Astrocyte (in vitro differentiated cells and primary cell): ENCODE results near the gene C22orf39. TPM values are rescaled to one million over a fixed set of nuclear protein-coding genes. Genes with fewer than 3 reads are reported as not detected.

Experiments
- DNase-seq: peaks from one replicate; pipeline ENCODE4 v3.0.0-alpha.2; 2010; ENCODE audit warnings: low read depth
- FAIRE-seq: peaks from 2 replicates; lab custom pipeline; 2011; peaks lifted over from hg19 to GRCh38; lab: Jason Lieb, UNC
- H2AFZ ChIP-seq: 2 replicates; pipeline ENCODE4 v1.6.0; 2012; ENCODE audit warnings: low read depth, low read length, inconsistent platforms
- H3K27ac ChIP-seq: 2 replicates; pipeline ENCODE4 v1.5.1; 2011; ENCODE audit warnings: low read depth, low read length, inconsistent platforms
- H3K27me3 ChIP-seq: 2 replicates; pipeline ENCODE4 v1.6.0; 2011; ENCODE audit warnings: low read length, inconsistent platforms; ENCODE audit not compliant: insufficient read depth
- H3K36me3 ChIP-seq: 2 replicates; pipeline ENCODE4 v1.5.1; 2011; ENCODE audit warnings: low read length, inconsistent platforms; ENCODE audit not compliant: insufficient read depth
- H3K4me1 ChIP-seq: 2 replicates; pipeline ENCODE4 v1.5.1; 2011; ENCODE audit warnings: low read length, inconsistent platforms; ENCODE audit not compliant: insufficient read depth
- H3K4me2 ChIP-seq: 2 replicates; pipeline ENCODE4 v1.6.0; 2012; ENCODE audit warnings: low read length, inconsistent platforms
- H3K4me3 ChIP-seq: 2 replicates; pipeline ENCODE4 v1.5.1; 2011; ENCODE audit warnings: low read depth, mild to moderate bottlenecking, low read length, inconsistent platforms; ENCODE audit not compliant: insufficient read depth
- H3K79me2 ChIP-seq: 2 replicates; pipeline ENCODE4 v1.6.0; 2012; ENCODE audit warnings: mild to moderate bottlenecking, low read length, inconsistent platforms; ENCODE audit not compliant: insufficient read depth
- H3K9ac ChIP-seq: 2 replicates; pipeline ENCODE4 v1.6.0; 2012; ENCODE audit warnings: mild to moderate bottlenecking, low read length, inconsistent platforms
- H3K9me3 ChIP-seq: 2 replicates; pipeline ENCODE4 v1.5.1; 2012; ENCODE audit warnings: low read depth, mild to moderate bottlenecking, low read length, inconsistent platforms; ENCODE audit not compliant: insufficient read depth
- H4K20me1 ChIP-seq: 2 replicates; pipeline ENCODE4 v1.6.0; 2012; ENCODE audit warnings: low read length, inconsistent platforms; ENCODE audit not compliant: insufficient read depth
- H3K27ac Mint-ChIP-seq: one replicate; pipeline ENCODE4 v1.8.0; 2021; ENCODE audit warnings: mild to moderate bottlenecking, mixed read lengths; ENCODE audit not compliant: unreplicated experiment
- H3K27me3 Mint-ChIP-seq: one replicate; pipeline ENCODE4 v1.8.0; 2021; ENCODE audit warnings: low read depth, mixed read lengths; ENCODE audit not compliant: unreplicated experiment
- H3K36me3 Mint-ChIP-seq: one replicate; pipeline ENCODE4 v1.8.0; 2021; ENCODE audit warnings: low read depth, mixed read lengths; ENCODE audit not compliant: unreplicated experiment
- H3K4me1 Mint-ChIP-seq: one replicate; pipeline ENCODE4 v1.8.0; 2021; ENCODE audit warnings: low read depth, mixed read lengths; ENCODE audit not compliant: unreplicated experiment
- H3K4me3 Mint-ChIP-seq: one replicate; pipeline ENCODE4 v1.8.0; 2021; ENCODE audit warnings: mild to moderate bottlenecking, moderate library complexity, mixed read lengths; ENCODE audit not compliant: unreplicated experiment
- H3K9me3 Mint-ChIP-seq: one replicate; pipeline ENCODE4 v1.8.0; 2021; ENCODE audit warnings: mild to moderate bottlenecking, mixed read lengths; ENCODE audit not compliant: unreplicated experiment
- CTCF ChIP-seq: IDR thresholded peaks from 2 replicates; pipeline ENCODE4 v1.5.1; 2011; ENCODE audit warnings: low read depth, mild to moderate bottlenecking, inconsistent platforms, low read length, moderate library complexity; ENCODE audit not compliant: insufficient read depth
- EZH2 ChIP-seq: IDR thresholded peaks from 2 replicates; pipeline ENCODE4 v1.6.1; 2012; ENCODE audit warnings: mild to moderate bottlenecking, low read length, inconsistent platforms; ENCODE audit not compliant: insufficient read depth
- total RNA-seq: library from RNA; stranded (reverse); gene quantifications from 2 replicates; pipeline ENCODE4 v1.2.1, GENCODE V29; 2021

Gene C22orf39
- total RNA-seq, 1 donor from 2014 or later: 14.5 TPM

- Mint-ChIP-seq H3K9me3 (no peaks in the 10 kb centered on the region), H3K36me3 (no peaks in the 10 kb centered on the region), H3K27me3 (peaks cover 5% of the 10 kb centered on the region), H3K4me1 (peaks cover 5% of the 10 kb centered on the region), H3K4me3 (no peak overlapping the region), H3K27ac (no peak overlapping the region)
- H3K27me3 ChIP-seq: no peaks in the 10 kb centered on the region
- H3K79me2 ChIP-seq: no peaks in the 10 kb centered on the region
- H3K9me3 ChIP-seq: no peaks in the 10 kb centered on the region
- no peaks in the 10 kb centered on the region for H4K20me1 ChIP-seq
- H2AFZ ChIP-seq: no peak overlapping the region
- no peak overlapping the region for H3K27ac ChIP-seq
- no peak overlapping the region for H3K4me3 ChIP-seq
- TF ChIP-seq EZH2 (no peak), CTCF (peak; percentile 7)
- H3K4me1 ChIP-seq: peaks cover 9% of the 10 kb centered on the region
- H3K36me3 ChIP-seq: no peaks in the 10 kb centered on the region
- H3K4me2 ChIP-seq: no peak overlapping the region
- FAIRE-seq (no peak), DNase-seq (no peak)
- H3K9ac ChIP-seq: no peak overlapping the region
These were observed 48.2 kb upstream of the C22orf39 start for GRCh38 chr22:19495562-19496323.

GRCh38 chr22:19494676-19495173 is 47.2 kb upstream of the C22orf39 start:
- Histone ChIP-seq H3K27me3 (no peaks in the 10 kb centered on the region), H3K36me3 (no peaks in the 10 kb centered on the region), H3K27ac (no peak overlapping the region), H3K4me1 (peaks cover 9% of the 10 kb centered on the region), H3K4me3 (no peak overlapping the region), H4K20me1 (no peaks in the 10 kb centered on the region), H3K79me2 (no peaks in the 10 kb centered on the region), H2AFZ (no peak overlapping the region), H3K4me2 (no peak overlapping the region), H3K9ac (no peak overlapping the region), H3K9me3 (no peaks in the 10 kb centered on the region)
- H3K27me3 Mint-ChIP-seq: peaks cover 1% of the 10 kb centered on the region
- TF ChIP-seq CTCF (no peak), EZH2 (no peak)
- H3K9me3 Mint-ChIP-seq: no peaks in the 10 kb centered on the region
- no peak overlapping the region for H3K27ac Mint-ChIP-seq
- FAIRE-seq (no peak), DNase-seq (no peak)
- H3K36me3 Mint-ChIP-seq: no peaks in the 10 kb centered on the region
- no peak overlapping the region for H3K4me3 Mint-ChIP-seq
- H3K4me1 Mint-ChIP-seq: peaks cover 5% of the 10 kb centered on the region

- H3K79me2 ChIP-seq: no peaks in the 10 kb centered on the region
These were observed 46.6 kb upstream of the C22orf39 start for GRCh38 chr22:19494001-19494560.

More at GRCh38 chr22:19494001-19494560, 46.6 kb upstream of the C22orf39 start:
- Histone ChIP-seq H3K27me3 (no peaks in the 10 kb centered on the region), H3K9me3 (no peaks in the 10 kb centered on the region), H4K20me1 (no peaks in the 10 kb centered on the region), H2AFZ (no peak overlapping the region), H3K27ac (no peak overlapping the region), H3K4me3 (no peak overlapping the region), H3K36me3 (no peaks in the 10 kb centered on the region), H3K9ac (no peak overlapping the region), H3K4me2 (no peak overlapping the region), H3K4me1 (peaks cover 9% of the 10 kb centered on the region)
- peaks cover 1% of the 10 kb centered on the region for H3K27me3 Mint-ChIP-seq
- H3K4me1 Mint-ChIP-seq: peaks cover 5% of the 10 kb centered on the region
- no peaks in the 10 kb centered on the region for H3K36me3 Mint-ChIP-seq
- TF ChIP-seq CTCF (no peak), EZH2 (no peak)
- H3K9me3 Mint-ChIP-seq: no peaks in the 10 kb centered on the region
- no peak for FAIRE-seq
- no peak overlapping the region for H3K27ac Mint-ChIP-seq
- no peak for DNase-seq
- no peak overlapping the region for H3K4me3 Mint-ChIP-seq
